Right lobe of liver (tissue), 4 donors: ENCODE measurements around the gene SLC44A2.

Experiments
- CTCF ChIP-seq, 4 donors: fragments of 200-600 bp in 3 of 4; fragments of 450-650 bp in 1 of 4; IDR thresholded peaks; one replicate each; pipeline versions ENCODE4 v1.5.1 to v1.8.0; 2016 to 2022; ENCODE audit warnings: antibody characterized with exemption in 4 of 4, mild to moderate bottlenecking in 2 of 4
- POLR2A ChIP-seq: fragments of 450-650 bp; IDR thresholded peaks from one replicate; pipeline ENCODE4 v1.6.1; 2017; ENCODE audit warnings: antibody characterized with exemption, mild to moderate bottlenecking
- donor health status: DM: no; HTN: no; CAD: no.
- donor health status: DM: no; HTN: no; CAD: no.
- donor health status: DM: no; HTN: yes; CAD: no.

GRCh38 chr19:10667867-10668266 is 42.5 kb downstream of the SLC44A2 start:
- no peak for TF ChIP-seq POLR2A
- TF ChIP-seq CTCF (IDR thresholded peaks at IDR 0.05): no peak
